ENCODE measurements around the gene NKAIN4. TPM values are rescaled to one million over a fixed set of nuclear protein-coding genes. Genes with fewer than 3 reads are reported as not detected.
"Not testable (repeated sequence)": the region's sequence is repeated elsewhere in the genome, so short reads cannot be mapped to it uniquely, and the experiment has no call there.

NKAIN4 gene
- total RNA-seq, 3 donors from 2014 or later = 1.6 TPM; not detected in 2

GRCh38 chr20:63253065-63253437 lies 1.2 kb downstream of the NKAIN4 start:
- intact Hi-C loops (cut with DNase I, micrococcal nuclease) = no loop called here
- Histone ChIP-seq H3K9me3 (no peaks in the 10 kb centered on the region), H3K36me3 (ENCODE audit: low read depth) (no peaks in the 10 kb centered on the region), H3K4me1 (ENCODE audit: low read depth) (peaks cover 3% of the 10 kb centered on the region), H3K4me3 (no peak overlapping the region)
- DNase-seq (no peak), ATAC-seq (no peak)
- TF ChIP-seq CTCF (IDR thresholded peaks at IDR 0.05) = no peak

DNA sequence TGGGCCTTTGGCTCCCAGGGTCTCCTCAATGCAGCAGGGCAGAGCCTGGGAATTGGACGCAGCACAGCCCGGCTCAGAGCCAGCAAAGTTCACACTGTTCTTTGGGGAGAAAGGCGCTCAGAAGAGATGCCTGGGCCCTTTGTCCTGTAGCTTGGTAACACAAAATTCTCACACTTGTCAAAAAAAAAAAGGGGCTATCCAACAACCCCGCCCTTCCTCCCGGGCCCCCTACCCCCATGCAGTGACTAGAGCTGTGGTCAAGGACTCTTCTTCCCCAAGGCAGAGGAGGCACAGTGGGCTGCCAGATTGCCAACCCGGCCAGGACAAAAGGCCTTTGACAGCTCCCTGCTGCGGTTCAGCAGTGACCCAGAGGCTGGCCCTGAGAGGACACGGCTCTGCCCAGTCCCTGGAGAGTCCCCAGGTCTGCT lies 2.0 kb downstream of the NKAIN4 start:
- no peaks in the 10 kb centered on the region for H3K9me3 ChIP-seq
- H3K4me3 ChIP-seq = no peak overlapping the region
- H3K4me1 ChIP-seq (ENCODE audit: low read depth) = peaks cover 3% of the 10 kb centered on the region
- intact Hi-C loops (cut with DNase I, micrococcal nuclease) = no loop called here
- DNase-seq (no peak), ATAC-seq (no peak)
- no peak for TF ChIP-seq CTCF (IDR thresholded peaks at IDR 0.05)
- no peaks in the 10 kb centered on the region for H3K36me3 ChIP-seq (ENCODE audit: low read depth)

DNA sequence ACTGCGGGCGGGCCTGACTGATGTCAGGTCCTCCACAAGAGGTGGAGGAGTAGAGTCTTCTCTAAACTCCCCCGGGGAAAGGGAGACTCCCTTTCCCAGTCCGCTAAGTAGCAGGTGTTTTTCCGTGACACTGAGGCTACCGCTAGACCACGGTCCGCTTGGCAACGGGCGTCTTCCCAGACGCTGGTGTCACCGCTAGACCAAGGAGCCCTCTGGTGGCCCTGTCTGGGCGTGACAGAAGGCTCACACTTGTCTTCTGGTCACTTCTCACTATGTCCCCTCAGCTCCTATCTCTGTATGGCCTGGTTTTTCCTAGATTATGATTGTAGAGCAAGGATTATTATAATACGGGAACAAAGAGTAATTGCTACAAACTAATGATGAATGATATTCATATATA lies 2.9 kb downstream of the NKAIN4 start:
- ATAC-seq; H3K4me3 ChIP-seq; H3K4me1 ChIP-seq (ENCODE audit: low read depth); intact Hi-C loops (cut with DNase I, micrococcal nuclease); H3K36me3 ChIP-seq (ENCODE audit: low read depth); H3K9me3 ChIP-seq: not testable (repeated sequence)
- DNase-seq = peak in 1 of 3 donors; percentile 21

DNA sequence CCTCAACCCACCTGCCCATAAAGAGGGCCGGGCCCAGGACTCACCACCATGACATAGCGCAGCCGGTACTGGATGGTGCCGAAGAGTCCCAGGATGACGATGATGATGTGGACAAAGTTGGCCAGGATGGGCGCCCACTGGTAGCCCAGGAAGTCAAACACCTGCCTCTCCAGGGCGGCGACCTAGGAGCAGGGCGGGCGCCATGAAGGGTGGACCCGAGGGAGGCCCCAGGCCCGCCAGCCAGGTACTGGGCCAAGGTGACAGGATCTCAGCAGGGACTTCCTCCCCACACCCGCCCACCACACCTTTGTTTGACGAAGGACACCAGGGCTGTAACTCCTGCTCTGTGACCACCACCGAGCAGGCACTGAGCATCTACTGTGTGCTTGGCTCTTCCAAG lies 4.4 kb downstream of the NKAIN4 start:
- intact Hi-C loops (cut with DNase I, micrococcal nuclease) = no loop called here
- H3K9me3 ChIP-seq = no peaks in the 10 kb centered on the region
- DNase-seq (no peak), ATAC-seq (no peak)
- peaks cover 3% of the 10 kb centered on the region for H3K4me1 ChIP-seq (ENCODE audit: low read depth)
- no peak for TF ChIP-seq CTCF (IDR thresholded peaks at IDR 0.05)
- no peak overlapping the region for H3K4me3 ChIP-seq
- H3K36me3 ChIP-seq (ENCODE audit: low read depth) = no peaks in the 10 kb centered on the region

DNA sequence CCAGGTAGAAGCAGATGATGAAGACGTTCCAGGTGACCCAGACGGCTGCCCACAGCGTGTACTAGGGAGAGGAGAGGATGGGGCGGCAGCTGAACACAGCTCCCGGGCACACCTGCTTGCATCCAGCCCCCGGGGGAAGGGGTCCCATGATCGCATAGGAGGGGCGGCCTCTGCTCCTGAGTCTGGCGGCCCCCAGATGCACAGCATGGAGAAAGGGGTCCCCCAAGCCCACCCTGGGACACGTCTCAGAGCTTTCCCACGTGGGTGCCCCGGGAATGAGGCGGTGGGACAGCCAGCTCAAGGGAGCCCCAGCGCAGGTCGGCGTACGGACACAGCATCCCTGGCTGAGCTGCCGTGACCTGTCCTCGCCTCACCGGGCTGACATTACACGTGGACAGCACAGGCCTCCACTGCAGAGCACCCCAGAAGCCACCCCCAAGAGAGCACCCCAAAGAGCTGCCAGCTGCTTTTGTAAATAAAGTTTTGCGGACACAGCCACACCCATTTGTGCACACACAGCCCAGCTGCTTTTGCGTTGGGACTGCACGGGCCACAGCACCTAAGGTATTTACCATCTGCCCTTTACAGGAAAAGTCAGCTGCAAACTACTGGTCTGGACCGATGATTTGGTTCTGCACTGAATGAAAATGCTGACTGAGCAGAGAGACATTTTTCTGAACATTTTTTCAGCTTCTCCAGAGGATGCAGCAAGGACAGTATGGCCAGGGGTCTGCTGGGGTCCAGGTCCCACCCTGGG lies 5.2 kb downstream of the NKAIN4 start:
- no peaks in the 10 kb centered on the region for H3K9me3 ChIP-seq
- TF ChIP-seq CTCF (IDR thresholded peaks at IDR 0.05) = no peak
- intact Hi-C loops (cut with DNase I, micrococcal nuclease) = no loop called here
- no peak overlapping the region for H3K4me3 ChIP-seq
- no peak for ATAC-seq
- H3K4me1 ChIP-seq (ENCODE audit: low read depth) = peaks cover 3% of the 10 kb centered on the region
- no peak for DNase-seq
- no peaks in the 10 kb centered on the region for H3K36me3 ChIP-seq (ENCODE audit: low read depth)

DNA sequence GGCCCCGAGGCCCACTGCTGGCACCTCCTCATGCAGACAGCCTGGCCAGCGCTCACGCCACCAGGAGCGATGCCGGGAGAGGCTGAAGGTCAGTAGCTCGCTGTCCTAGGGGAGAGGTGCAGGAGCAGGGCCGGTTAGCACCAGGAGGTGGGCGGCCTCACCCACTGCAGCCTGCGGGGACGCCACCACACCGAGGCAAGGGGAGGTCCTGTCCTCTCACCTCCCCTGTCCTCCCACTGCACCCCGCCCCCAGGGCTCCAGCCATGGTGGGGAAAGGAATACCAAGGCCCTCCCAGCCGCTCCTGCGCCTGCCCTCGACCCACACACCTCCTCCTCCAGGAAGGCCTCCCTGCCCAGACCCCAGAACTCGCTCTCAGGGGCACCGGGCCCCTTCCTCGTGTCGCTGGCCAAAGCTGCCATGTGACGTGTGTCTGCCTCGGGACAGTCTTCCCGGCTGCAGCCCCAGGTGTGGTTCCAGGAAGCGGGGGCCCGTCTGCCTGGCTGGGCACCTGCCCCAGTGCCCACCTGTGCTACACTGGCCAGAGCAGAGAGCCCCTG lies 6.5 kb downstream of the NKAIN4 start:
- ATAC-seq (no peak), DNase-seq (no peak)
- no peak overlapping the region for H3K4me3 ChIP-seq
- no peaks in the 10 kb centered on the region for H3K9me3 ChIP-seq
- no peaks in the 10 kb centered on the region for H3K4me1 ChIP-seq (ENCODE audit: low read depth)
- no peaks in the 10 kb centered on the region for H3K36me3 ChIP-seq (ENCODE audit: low read depth)
- intact Hi-C loops (cut with DNase I, micrococcal nuclease) = no loop called here
- no peak for TF ChIP-seq CTCF (IDR thresholded peaks at IDR 0.05)

Data from mucosa of descending colon (tissue), 3 donors.